Mucosa of descending colon (tissue), 3 donors: ENCODE measurements around the gene WDR90. TPM values are rescaled to one million over a fixed set of nuclear protein-coding genes. Genes with fewer than 3 reads are reported as not detected.

Source experiments
- ATAC-seq: fragments of 200-7000 bp; cut with Tn5 transposase; one replicate; pipeline ENCODE4 v1.9.1; 2020; ENCODE audit warnings: mild to moderate bottlenecking, moderate library complexity
- DNase-seq, 3 donors: peaks; one replicate each; pipeline ENCODE4 v3.0.0-alpha.2; 2020
- H3K36me3 ChIP-seq: fragments of 200-600 bp; one replicate; pipeline ENCODE4 v1.8.0; 2021; ENCODE audit warnings: low read depth, mild to moderate bottlenecking
- H3K4me1 ChIP-seq: fragments of 200-600 bp; one replicate; pipeline ENCODE4 v1.8.0; 2021; ENCODE audit warnings: low read depth, mild to moderate bottlenecking
- H3K4me3 ChIP-seq: fragments of 200-600 bp; one replicate; pipeline ENCODE4 v1.8.0; 2021; ENCODE audit warnings: mild to moderate bottlenecking
- H3K9me3 ChIP-seq: fragments of 200-600 bp; one replicate; pipeline ENCODE4 v1.8.0; 2021; ENCODE audit warnings: mild to moderate bottlenecking
- CTCF ChIP-seq: fragments of 200-600 bp; IDR thresholded peaks from one replicate; pipeline ENCODE4 v1.8.0; 2022; ENCODE audit warnings: antibody characterized with exemption, mild to moderate bottlenecking
- intact Hi-C, 2 donors: fragments of 100-400 bp; cut with DNase I in 1 of 2; cut with micrococcal nuclease in 1 of 2; formaldehyde crosslinking; loops; one replicate each; pipeline versions ENCODE4 v1.11.0 to v1.11.1; 2022; cut with DNase I, micrococcal nuclease
- total RNA-seq, 3 donors: library from RNA; stranded (reverse); fragmentation: NEBNext Ultra II Directional in 2 of 3; extraction: Animal tissue kit (Norgen Biotek cat#: 25700) in 2 of 3; gene quantifications; one replicate each; pipeline versions ENCODE4 v1.2.1 to v1.2.4, GENCODE V29; 2021 to 2023
- donor health status: DM: no; HTN: no; CAD: no; lungs with moderate emphysema.
- donor health status: DM: no; HTN: no; CAD: no.
- donor health status: DM: no; HTN: yes; CAD: no.

WDR90 gene
- total RNA-seq, 3 donors from 2014 or later = 35.0 to 54.9 (median 50.2) TPM

GRCh38 chr16:631808-632358, 17.3 kb upstream of the WDR90 start:
- no peak for TF ChIP-seq CTCF
- Histone ChIP-seq H3K4me1 (peaks cover 19% of the 10 kb centered on the region), H3K9me3 (no peaks in the 10 kb centered on the region), H3K4me3 (no peak overlapping the region), H3K36me3 (no peaks in the 10 kb centered on the region)
- DNase-seq = no peak
- ATAC-seq = no peak
- intact Hi-C loops = no loop called here

- intact Hi-C loops = no loop called here
- TF ChIP-seq CTCF = no peak
- Histone ChIP-seq H3K4me1 (peaks cover 24% of the 10 kb centered on the region), H3K9me3 (no peaks in the 10 kb centered on the region), H3K4me3 (no peak overlapping the region), H3K36me3 (no peaks in the 10 kb centered on the region)
- ATAC-seq (no peak), DNase-seq (no peak)
These were observed 16.5 kb upstream of the WDR90 start for GRCh38 chr16:632486-633335.

- Histone ChIP-seq H3K4me1 (peaks cover 25% of the 10 kb centered on the region), H3K36me3 (no peaks in the 10 kb centered on the region), H3K4me3 (no peak overlapping the region), H3K9me3 (no peaks in the 10 kb centered on the region)
- no peak for ATAC-seq
- no peak for TF ChIP-seq CTCF
- intact Hi-C loops = no loop called here
- DNase-seq = no peak
These were observed 15.7 kb upstream of the WDR90 start for GRCh38 chr16:633336-634050.

GRCh38 chr16:634051-634670, 15.0 kb upstream of the WDR90 start:
- Histone ChIP-seq H3K4me3 (no peak overlapping the region), H3K36me3 (no peaks in the 10 kb centered on the region)

More at GRCh38 chr16:634051-634670, 15.0 kb upstream of the WDR90 start:
- TF ChIP-seq CTCF = no peak
- DNase-seq = no peak
- intact Hi-C loops = no loop called here
- Histone ChIP-seq H3K9me3 (no peaks in the 10 kb centered on the region), H3K4me1 (peaks cover 25% of the 10 kb centered on the region)
- ATAC-seq = no peak
